ENCODE data around the gene HDGFL2. TPM values are rescaled to one million over a fixed set of nuclear protein-coding genes. Genes with fewer than 3 reads are reported as not detected.

The HDGFL2 gene
- total and polyA plus RNA-seq, 8 donors, result 30.9 to 87.4 (median 73.1) TPM

DNA sequence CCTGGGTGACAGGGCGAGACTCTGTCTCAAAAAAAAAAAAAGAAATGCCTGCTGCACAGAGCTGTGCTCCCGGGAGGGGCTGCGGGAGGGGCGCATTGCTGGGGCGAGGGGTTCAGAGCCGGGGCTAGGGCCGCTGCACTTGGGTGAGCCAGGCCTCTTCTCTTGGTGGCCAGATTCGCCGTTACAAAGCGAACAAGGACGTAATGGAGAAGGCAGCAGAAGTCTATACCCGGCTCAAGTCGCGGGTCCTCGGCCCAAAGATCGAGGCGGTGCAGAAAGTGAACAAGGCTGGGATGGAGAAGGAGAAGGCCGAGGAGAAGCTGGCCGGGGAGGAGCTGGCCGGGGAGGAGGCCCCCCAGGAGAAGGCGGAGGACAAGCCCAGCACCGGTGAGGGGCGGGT is 27.2 kb downstream of the HDGFL2 start:
- Histone ChIP-seq H3K4me3 (no peak overlapping the region), H3K9me3 (no peaks in the 10 kb centered on the region), H3K36me3 (peaks cover 0 to 100% of the 10 kb centered on the region in 2 donors), H3K27me3 (no peaks in the 10 kb centered on the region), H3K27ac (no peak overlapping the region), H3K4me1 (no peaks in the 10 kb centered on the region)
- intact Hi-C loops (cut with DNase I), result no loop called here
- TF ChIP-seq, protein P1, sequence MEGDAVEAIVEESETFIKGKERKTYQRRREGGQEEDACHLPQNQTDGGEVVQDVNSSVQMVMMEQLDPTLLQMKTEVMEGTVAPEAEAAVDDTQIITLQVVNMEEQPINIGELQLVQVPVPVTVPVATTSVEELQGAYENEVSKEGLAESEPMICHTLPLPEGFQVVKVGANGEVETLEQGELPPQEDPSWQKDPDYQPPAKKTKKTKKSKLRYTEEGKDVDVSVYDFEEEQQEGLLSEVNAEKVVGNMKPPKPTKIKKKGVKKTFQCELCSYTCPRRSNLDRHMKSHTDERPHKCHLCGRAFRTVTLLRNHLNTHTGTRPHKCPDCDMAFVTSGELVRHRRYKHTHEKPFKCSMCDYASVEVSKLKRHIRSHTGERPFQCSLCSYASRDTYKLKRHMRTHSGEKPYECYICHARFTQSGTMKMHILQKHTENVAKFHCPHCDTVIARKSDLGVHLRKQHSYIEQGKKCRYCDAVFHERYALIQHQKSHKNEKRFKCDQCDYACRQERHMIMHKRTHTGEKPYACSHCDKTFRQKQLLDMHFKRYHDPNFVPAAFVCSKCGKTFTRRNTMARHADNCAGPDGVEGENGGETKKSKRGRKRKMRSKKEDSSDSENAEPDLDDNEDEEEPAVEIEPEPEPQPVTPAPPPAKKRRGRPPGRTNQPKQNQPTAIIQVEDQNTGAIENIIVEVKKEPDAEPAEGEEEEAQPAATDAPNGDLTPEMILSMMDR (IDR thresholded peaks at IDR 0.05), result no peak
- no peak for ATAC-seq
- DNase-seq, result no peak

DNA sequence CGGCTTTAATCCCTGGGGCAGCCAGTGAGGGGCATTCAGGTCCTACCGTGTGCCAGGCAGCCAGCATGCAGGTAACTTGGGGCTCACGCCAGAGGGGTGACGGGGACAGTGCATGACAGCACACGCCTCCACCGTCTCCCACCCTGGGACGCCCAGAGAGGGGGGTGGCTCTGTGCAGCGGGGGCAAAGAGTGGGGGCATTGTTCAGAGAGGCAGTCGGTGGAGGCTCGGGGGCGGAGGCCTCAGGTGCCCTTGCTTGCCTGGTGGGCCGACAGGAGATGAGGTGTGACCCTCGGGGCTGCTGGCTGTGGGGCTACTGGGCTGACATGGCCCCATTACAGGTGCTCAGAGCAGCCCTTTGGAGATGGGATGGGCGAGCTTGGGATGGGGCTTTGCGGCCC is 27.8 kb downstream of the HDGFL2 start:
- Histone ChIP-seq H3K4me3 (no peak overlapping the region), H3K4me1 (no peaks in the 10 kb centered on the region), H3K9me3 (no peaks in the 10 kb centered on the region), H3K27me3 (no peaks in the 10 kb centered on the region), H3K27ac (no peak overlapping the region), H3K36me3 (peaks cover 0 to 100% of the 10 kb centered on the region in 2 donors)
- no peak for ATAC-seq
- TF ChIP-seq, protein P1 (IDR thresholded peaks at IDR 0.05), result no peak
- DNase-seq, result peak in 1 of 4 donors; percentile 70
- intact Hi-C loops (cut with DNase I), result no loop called here

DNA sequence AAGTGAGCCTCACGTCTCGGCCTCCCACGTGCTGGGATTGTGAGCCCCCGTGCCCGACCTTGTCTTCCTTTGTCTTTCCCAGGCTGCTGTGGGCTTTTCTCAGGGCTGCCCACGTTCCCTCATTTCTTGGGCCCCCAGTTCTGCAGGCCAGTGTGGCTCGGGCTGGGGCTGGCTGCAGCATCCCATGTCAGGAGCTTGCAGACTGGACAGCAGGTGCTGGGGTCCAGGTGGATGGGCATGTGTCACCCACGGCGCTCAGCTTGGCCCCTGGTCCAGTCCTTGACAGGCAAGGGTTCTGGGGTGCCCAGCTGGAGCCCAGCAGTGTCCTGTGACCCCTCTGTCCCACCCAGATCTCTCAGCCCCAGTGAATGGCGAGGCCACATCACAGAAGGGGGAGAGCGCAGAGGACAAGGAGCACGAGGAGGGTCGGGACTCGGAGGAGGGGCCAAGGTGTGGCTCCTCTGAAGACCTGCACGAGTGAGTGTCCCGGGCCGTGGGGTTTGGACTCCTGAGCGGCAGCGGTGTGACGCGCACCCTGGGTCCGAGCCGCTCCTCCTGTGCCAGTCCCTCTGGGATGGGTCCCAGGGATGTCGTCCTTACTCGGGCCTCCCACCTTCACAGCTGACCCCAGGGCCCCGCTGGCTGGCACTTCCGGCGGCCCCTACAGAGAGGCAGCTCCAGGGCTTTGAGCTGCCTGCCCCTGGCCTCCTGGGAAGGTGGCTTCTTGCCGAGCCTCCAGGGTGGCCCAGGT is 28.9 kb downstream of the HDGFL2 start:
- intact Hi-C loops (cut with DNase I), result no loop called here

DNA sequence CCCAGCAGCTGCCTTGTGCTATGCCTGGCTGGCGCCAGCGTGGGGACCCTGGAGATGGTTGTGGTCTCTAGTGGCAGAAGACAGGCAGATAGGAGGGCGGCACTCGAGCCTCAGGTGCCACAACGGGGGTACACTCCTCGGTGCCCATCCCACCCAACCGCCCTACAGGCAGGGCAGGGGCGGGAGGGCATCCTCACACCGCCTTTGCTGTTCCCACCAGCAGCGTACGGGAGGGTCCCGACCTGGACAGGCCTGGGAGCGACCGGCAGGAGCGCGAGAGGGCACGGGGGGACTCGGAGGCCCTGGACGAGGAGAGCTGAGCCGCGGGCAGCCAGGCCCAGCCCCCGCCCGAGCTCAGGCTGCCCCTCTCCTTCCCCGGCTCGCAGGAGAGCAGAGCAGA is 29.6 kb downstream of the HDGFL2 start:
- intact Hi-C loops (cut with DNase I), result no loop called here
- DNase-seq (no peak), ATAC-seq (no peak)
- H3K27ac ChIP-seq, result no peak overlapping the region
- peaks cover 0 to 94% of the 10 kb centered on the region in 2 donors for H3K36me3 ChIP-seq
- TF ChIP-seq, protein P1 (IDR thresholded peaks at IDR 0.05), result no peak
- H3K4me3 ChIP-seq, result no peak overlapping the region
- H3K9me3 ChIP-seq, result no peaks in the 10 kb centered on the region
- H3K27me3 ChIP-seq, result no peaks in the 10 kb centered on the region
- H3K4me1 ChIP-seq, result no peaks in the 10 kb centered on the region

More for the DNA sequence above, 28.9 kb downstream of the HDGFL2 start:
- Histone ChIP-seq H3K36me3 (peaks cover 0 to 100% of the 10 kb centered on the region in 2 donors), H3K4me3 (no peak overlapping the region), H3K27ac (no peak overlapping the region), H3K27me3 (no peaks in the 10 kb centered on the region), H3K4me1 (no peaks in the 10 kb centered on the region), H3K9me3 (no peaks in the 10 kb centered on the region)
- ATAC-seq, result no peak
- TF ChIP-seq, protein P1 (IDR thresholded peaks at IDR 0.05), result no peak
- DNase-seq, result no peak

DNA sequence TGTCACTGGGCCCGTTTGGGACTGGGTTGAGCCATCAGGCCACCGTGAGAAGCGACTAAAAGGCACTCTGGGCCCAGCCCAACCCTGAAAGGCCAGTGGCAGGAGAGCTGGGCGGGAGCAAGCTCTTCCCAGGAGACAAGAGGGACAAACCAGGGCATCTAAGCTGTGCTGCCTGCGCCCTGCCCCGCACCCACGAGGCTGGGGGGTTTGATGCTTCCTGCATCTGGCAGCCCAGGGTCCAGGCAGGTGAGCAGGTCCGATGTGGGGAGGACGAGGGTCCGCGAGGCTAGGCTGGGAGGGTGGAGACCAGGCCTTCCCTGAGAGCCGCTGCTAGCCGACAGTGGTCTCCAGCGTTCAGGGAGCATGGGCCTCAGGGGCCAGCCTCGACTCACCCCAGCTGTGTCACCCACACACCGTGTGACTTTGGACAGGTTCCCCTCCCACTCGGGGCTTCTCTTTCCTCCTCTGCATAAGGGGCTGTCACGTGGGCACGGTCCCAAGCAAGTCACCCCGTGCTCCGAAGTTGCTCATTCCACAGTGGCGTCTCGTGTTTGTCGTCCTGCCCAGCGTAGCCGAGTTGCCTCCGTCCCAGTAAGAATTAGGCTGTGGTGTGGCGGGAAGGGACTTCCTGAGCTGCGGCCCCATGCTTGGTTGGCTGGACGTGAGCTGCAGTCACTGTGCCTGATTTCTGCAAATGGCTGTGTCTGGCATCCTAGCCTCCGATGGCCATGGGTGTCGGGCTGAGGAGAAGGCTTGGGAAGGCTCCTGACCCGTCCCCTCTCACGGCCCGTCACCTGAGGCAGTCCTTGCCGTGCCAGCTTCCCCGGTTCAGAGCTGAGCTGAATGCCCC is 30.4 kb downstream of the HDGFL2 start:
- no peak for DNase-seq
- TF ChIP-seq, protein P1 (IDR thresholded peaks at IDR 0.05), result no peak
- Histone ChIP-seq H3K27me3 (no peaks in the 10 kb centered on the region), H3K4me1 (no peaks in the 10 kb centered on the region), H3K9me3 (no peaks in the 10 kb centered on the region), H3K36me3 (peaks cover 0 to 86% of the 10 kb centered on the region in 2 donors), H3K4me3 (no peak overlapping the region), H3K27ac (no peak overlapping the region)
- ATAC-seq, result no peak
- intact Hi-C loops (cut with DNase I), result no loop called here
